Measurements from ENCODE around the gene TUBG2.

GRCh38 chr17:42660692-42661345 is 1.7 kb downstream of the TUBG2 start:
- TF ChIP-seq CTCF (IDR thresholded peaks at IDR 0.05; ENCODE audit: poor library complexity) (no peak), EZH2 (IDR thresholded peaks at IDR 0.05; ENCODE audit: borderline replicate concordance) (no peak)

Data from hepatocyte (in vitro differentiated cells).